Lower lobe of right lung (tissue), 2 donors: Measurements from ENCODE around the gene TNXB. TPM values are rescaled to one million over a fixed set of nuclear protein-coding genes. Genes with fewer than 3 reads are reported as not detected.

ENCODE experiments used
- ATAC-seq, 2 donors: fragments of 200-7000 bp; cut with Tn5 transposase; one replicate each; pipeline ENCODE4 v1.9.1; 2020 to 2022; ENCODE audit warnings: mild to moderate bottlenecking in 2 of 2, moderate library complexity in 2 of 2
- DNase-seq: peaks from one replicate; pipeline ENCODE4 v3.0.0-alpha.2; 2020
- H3K27ac ChIP-seq: fragments of 200-600 bp; one replicate; pipeline ENCODE4 v1.8.0; 2022
- H3K27me3 ChIP-seq: fragments of 200-600 bp; one replicate; pipeline ENCODE4 v1.8.0; 2022; ENCODE audit warnings: low read depth
- H3K36me3 ChIP-seq: fragments of 200-600 bp; one replicate; pipeline ENCODE4 v1.8.0; 2022; ENCODE audit warnings: mild to moderate bottlenecking
- H3K4me1 ChIP-seq: fragments of 200-600 bp; one replicate; pipeline ENCODE4 v1.8.0; 2022
- H3K4me3 ChIP-seq: fragments of 200-600 bp; one replicate; pipeline ENCODE4 v1.8.0; 2022; ENCODE audit warnings: mild to moderate bottlenecking
- H3K9me3 ChIP-seq: fragments of 200-600 bp; one replicate; pipeline ENCODE4 v1.8.0; 2022
- intact Hi-C: fragments of 100-400 bp; cut with DNase I; formaldehyde crosslinking; loops from one replicate; pipeline ENCODE4 v1.11.0; 2022
- total RNA-seq: library from RNA; stranded (reverse); fragmentation: NEBNext Ultra II Directional; extraction: Animal tissue kit (Norgen Biotek cat#: 25700); gene quantifications from one replicate; pipeline ENCODE4 v1.2.1, GENCODE V29; 2021
- TF ChIP-seq, protein P1 (sequence below): fragments of 200-600 bp; IDR thresholded peaks from one replicate; pipeline ENCODE4 v1.8.0; 2022; ENCODE audit warnings: antibody characterized with exemption, mild to moderate bottlenecking
- donor health status: DM: no; HTN: yes; CAD: no; lungs with severe emphysema.

TNXB gene
- total RNA-seq, 1 donor from 2014 or later, result 120 TPM

GRCh38 chr6:32140420-32141046 is 31.4 kb upstream of the TNXB start:
- no peak for DNase-seq
- TF ChIP-seq, protein P1, sequence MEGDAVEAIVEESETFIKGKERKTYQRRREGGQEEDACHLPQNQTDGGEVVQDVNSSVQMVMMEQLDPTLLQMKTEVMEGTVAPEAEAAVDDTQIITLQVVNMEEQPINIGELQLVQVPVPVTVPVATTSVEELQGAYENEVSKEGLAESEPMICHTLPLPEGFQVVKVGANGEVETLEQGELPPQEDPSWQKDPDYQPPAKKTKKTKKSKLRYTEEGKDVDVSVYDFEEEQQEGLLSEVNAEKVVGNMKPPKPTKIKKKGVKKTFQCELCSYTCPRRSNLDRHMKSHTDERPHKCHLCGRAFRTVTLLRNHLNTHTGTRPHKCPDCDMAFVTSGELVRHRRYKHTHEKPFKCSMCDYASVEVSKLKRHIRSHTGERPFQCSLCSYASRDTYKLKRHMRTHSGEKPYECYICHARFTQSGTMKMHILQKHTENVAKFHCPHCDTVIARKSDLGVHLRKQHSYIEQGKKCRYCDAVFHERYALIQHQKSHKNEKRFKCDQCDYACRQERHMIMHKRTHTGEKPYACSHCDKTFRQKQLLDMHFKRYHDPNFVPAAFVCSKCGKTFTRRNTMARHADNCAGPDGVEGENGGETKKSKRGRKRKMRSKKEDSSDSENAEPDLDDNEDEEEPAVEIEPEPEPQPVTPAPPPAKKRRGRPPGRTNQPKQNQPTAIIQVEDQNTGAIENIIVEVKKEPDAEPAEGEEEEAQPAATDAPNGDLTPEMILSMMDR, result no peak
- no peak overlapping the region for H3K4me3 ChIP-seq
- H3K36me3 ChIP-seq, result no peaks in the 10 kb centered on the region
- H3K27ac ChIP-seq, result no peak overlapping the region
- intact Hi-C loops, result no loop called here
- H3K27me3 ChIP-seq, result peaks cover 5% of the 10 kb centered on the region
- no peaks in the 10 kb centered on the region for H3K9me3 ChIP-seq
- no peaks in the 10 kb centered on the region for H3K4me1 ChIP-seq
- ATAC-seq, result no peak

GRCh38 chr6:32139590-32139989 is 30.5 kb upstream of the TNXB start:
- Histone ChIP-seq H3K27me3 (peaks cover 5% of the 10 kb centered on the region), H3K4me1 (no peaks in the 10 kb centered on the region), H3K4me3 (no peak overlapping the region), H3K9me3 (no peaks in the 10 kb centered on the region), H3K36me3 (no peaks in the 10 kb centered on the region), H3K27ac (no peak overlapping the region)
- no peak for ATAC-seq
- intact Hi-C loops, result no loop called here
- TF ChIP-seq, protein P1, result no peak
- no peak for DNase-seq

GRCh38 chr6:32137454-32137853 is 28.3 kb upstream of the TNXB start:
- ATAC-seq, result no peak
- DNase-seq, result no peak
- intact Hi-C loops, result no loop called here
- H3K9me3 ChIP-seq, result no peaks in the 10 kb centered on the region
- H3K36me3 ChIP-seq, result no peaks in the 10 kb centered on the region
- TF ChIP-seq, protein P1, result no peak
- no peak overlapping the region for H3K4me3 ChIP-seq
- peaks cover 5% of the 10 kb centered on the region for H3K27me3 ChIP-seq
- no peaks in the 10 kb centered on the region for H3K4me1 ChIP-seq
- H3K27ac ChIP-seq, result no peak overlapping the region

GRCh38 chr6:32133786-32134185 is 24.6 kb upstream of the TNXB start:
- H3K36me3 ChIP-seq, result no peaks in the 10 kb centered on the region
- H3K27me3 ChIP-seq, result no peaks in the 10 kb centered on the region
- intact Hi-C loops, result no loop called here
- ATAC-seq (no peak), DNase-seq (no peak)
- no peaks in the 10 kb centered on the region for H3K9me3 ChIP-seq
- TF ChIP-seq, protein P1, result no peak
- H3K4me1 ChIP-seq, result peaks cover 9% of the 10 kb centered on the region
- no peak overlapping the region for H3K27ac ChIP-seq
- H3K4me3 ChIP-seq, result no peak overlapping the region

DNA sequence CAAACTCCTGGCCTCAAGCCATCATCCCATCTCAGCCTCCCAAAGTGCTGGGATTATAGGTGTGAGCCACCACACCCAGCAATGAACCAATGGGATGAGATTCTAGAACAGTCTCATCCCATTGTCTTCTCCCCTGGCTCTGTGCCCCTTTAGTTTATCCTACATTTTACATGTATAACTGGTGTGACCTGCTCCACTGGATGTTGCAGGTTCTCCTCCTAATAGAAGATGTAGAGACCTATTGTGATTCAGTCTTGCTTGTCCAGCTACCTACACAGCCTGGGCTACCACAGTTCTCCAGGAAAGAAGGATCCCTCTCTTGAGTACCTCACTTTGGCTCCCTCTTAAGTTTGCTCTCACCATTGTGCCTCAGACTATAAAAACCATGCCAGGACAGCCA is 23.0 kb upstream of the TNXB start:
- DNase-seq (no peak), ATAC-seq (no peak)
- no peak overlapping the region for H3K4me3 ChIP-seq
- H3K27ac ChIP-seq, result no peak overlapping the region
- H3K9me3 ChIP-seq, result no peaks in the 10 kb centered on the region
- TF ChIP-seq, protein P1, result no peak
- peaks cover 19% of the 10 kb centered on the region for H3K4me1 ChIP-seq
- intact Hi-C loops, result no loop called here
- H3K27me3 ChIP-seq, result no peaks in the 10 kb centered on the region
- H3K36me3 ChIP-seq, result no peaks in the 10 kb centered on the region
